Neural progenitor cell (in vitro differentiated cells): ENCODE measurements around the gene MOSMO. TPM values are rescaled to one million over a fixed set of nuclear protein-coding genes. Genes with fewer than 3 reads are reported as not detected.
"Not testable (repeated sequence)": the region's sequence is repeated elsewhere in the genome, so short reads cannot be mapped to it uniquely, and the experiment has no call there.

ENCODE experiments used
- DNase-seq: peaks from one replicate; pipeline ENCODE4 v3.0.0-alpha.2; 2016; ENCODE audit warnings: low spot score
- H2AFZ ChIP-seq: fragments of 200-600 bp; sonication (generic); replicated peaks from 2 replicates; pipeline ENCODE4 v1.6.1; 2016; ENCODE audit warnings: antibody characterized with exemption
- H3F3A ChIP-seq: fragments of 200-600 bp; sonication (generic); 2 replicates; pipeline ENCODE4 v1.6.1; 2016; ENCODE audit warnings: antibody characterized with exemption, low read depth
- H3K27ac ChIP-seq: fragments of 200-600 bp; sonication (generic); 2 replicates; pipeline ENCODE4 v1.5.1; 2016; ENCODE audit warnings: mild to moderate bottlenecking
- H3K27me3 ChIP-seq: fragments of 200-600 bp; sonication (generic); 2 replicates; pipeline ENCODE4 v1.6.1; 2016; ENCODE audit warnings: mild to moderate bottlenecking, moderate library complexity
- H3K36me3 ChIP-seq: fragments of 200-600 bp; sonication (generic); 2 replicates; pipeline ENCODE4 v1.5.1; 2016
- H3K4me1 ChIP-seq: fragments of 200-600 bp; sonication (generic); 2 replicates; pipeline ENCODE4 v1.6.1; 2016; ENCODE audit warnings: mixed run types
- H3K4me2 ChIP-seq: fragments of 200-600 bp; sonication (generic); 2 replicates; pipeline ENCODE4 v1.6.1; 2016
- H3K4me3 ChIP-seq: fragments of 200-600 bp; sonication (generic); 2 replicates; pipeline ENCODE4 v1.5.1; 2016
- H3K79me2 ChIP-seq: fragments of 200-600 bp; sonication (generic); 2 replicates; pipeline ENCODE4 v1.6.1; 2016; ENCODE audit warnings: low read depth
- H3K9ac ChIP-seq: fragments of 200-600 bp; sonication (generic); 2 replicates; pipeline ENCODE4 v1.6.1; 2016
- H3K9me3 ChIP-seq: fragments of 200-600 bp; sonication (generic); 2 replicates; pipeline ENCODE4 v1.5.1; 2016; ENCODE audit warnings: low read depth
- H4K20me1 ChIP-seq: fragments of 200-600 bp; sonication (generic); 2 replicates; pipeline ENCODE4 v1.6.1; 2016; ENCODE audit warnings: low read depth
- H3K27ac Mint-ChIP-seq: 3 replicates; pipeline ENCODE4 v1.8.0; 2021; ENCODE audit warnings: mixed read lengths
- H3K27me3 Mint-ChIP-seq: 2 replicates; pipeline ENCODE4 v1.8.0; 2022; ENCODE audit warnings: low read depth, mild to moderate bottlenecking, inconsistent platforms, moderate library complexity, mixed read lengths; ENCODE audit not compliant: insufficient read depth
- H3K36me3 Mint-ChIP-seq: 3 replicates; pipeline ENCODE4 v1.8.0; 2021; ENCODE audit warnings: mixed read lengths
- H3K4me1 Mint-ChIP-seq: 3 replicates; pipeline ENCODE4 v1.8.0; 2021; ENCODE audit warnings: mixed read lengths
- H3K4me3 Mint-ChIP-seq: 3 replicates; pipeline ENCODE4 v1.8.0; 2021; ENCODE audit warnings: mild to moderate bottlenecking, moderate library complexity, mixed read lengths
- H3K9me3 Mint-ChIP-seq: 3 replicates; pipeline ENCODE4 v1.8.0; 2020; ENCODE audit warnings: mixed read lengths
- EZH2 ChIP-seq: fragments of 200-600 bp; sonication (generic); IDR thresholded peaks from 2 replicates; pipeline ENCODE4 v1.6.1; 2017; ENCODE audit warnings: antibody characterized with exemption, mild to moderate bottlenecking, moderate library complexity
- EZH2phosphoT487 ChIP-seq: fragments of 200-600 bp; sonication (generic); IDR thresholded peaks from 2 replicates; pipeline ENCODE4 v1.6.1; 2017; ENCODE audit warnings: antibody characterized with exemption
- total RNA-seq: library from RNA; depleted of rRNA; stranded (reverse); fragments of >200 nt; gene quantifications from 2 replicates; pipeline ENCODE4 v1.2.3, GENCODE V29; 2015; ENCODE audit warnings: low replicate concordance
- TF ChIP-seq, protein P1 (sequence below): fragments of 200-600 bp; sonication (generic); IDR thresholded peaks from 2 replicates; pipeline ENCODE4 v1.5.1; 2017; ENCODE audit warnings: antibody characterized with exemption, mild to moderate bottlenecking

MOSMO gene
- total RNA-seq, 1 donor from 2014 or later, result 35.2 TPM

DNA sequence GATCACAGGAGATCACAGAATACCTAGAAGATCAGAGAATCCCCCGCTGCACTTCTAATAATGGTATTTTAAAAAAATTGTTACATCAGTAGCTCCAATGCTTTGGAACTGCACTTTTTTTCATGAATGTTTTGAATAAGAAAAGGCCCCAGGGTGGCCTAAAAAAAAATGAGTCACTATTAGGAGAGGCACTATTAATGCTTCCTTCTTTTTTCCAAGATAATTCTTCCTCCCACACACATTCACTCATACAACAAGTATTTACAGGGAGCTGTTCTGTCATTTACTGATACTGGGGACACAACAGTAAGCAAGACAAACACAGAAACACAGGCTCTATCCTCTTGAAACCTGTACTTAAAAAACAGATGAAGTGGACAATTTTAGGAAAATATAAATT is 6.3 kb upstream of the MOSMO start:
- no peak overlapping the region for H3K27ac Mint-ChIP-seq
- H3K36me3 Mint-ChIP-seq, result no peaks in the 10 kb centered on the region
- no peak overlapping the region for H3K9ac ChIP-seq
- no peaks in the 10 kb centered on the region for H3K9me3 ChIP-seq
- H3K79me2 ChIP-seq, result no peaks in the 10 kb centered on the region
- no peak for TF ChIP-seq EZH2
- no peak for TF ChIP-seq EZH2phosphoT487
- TF ChIP-seq, protein P1, sequence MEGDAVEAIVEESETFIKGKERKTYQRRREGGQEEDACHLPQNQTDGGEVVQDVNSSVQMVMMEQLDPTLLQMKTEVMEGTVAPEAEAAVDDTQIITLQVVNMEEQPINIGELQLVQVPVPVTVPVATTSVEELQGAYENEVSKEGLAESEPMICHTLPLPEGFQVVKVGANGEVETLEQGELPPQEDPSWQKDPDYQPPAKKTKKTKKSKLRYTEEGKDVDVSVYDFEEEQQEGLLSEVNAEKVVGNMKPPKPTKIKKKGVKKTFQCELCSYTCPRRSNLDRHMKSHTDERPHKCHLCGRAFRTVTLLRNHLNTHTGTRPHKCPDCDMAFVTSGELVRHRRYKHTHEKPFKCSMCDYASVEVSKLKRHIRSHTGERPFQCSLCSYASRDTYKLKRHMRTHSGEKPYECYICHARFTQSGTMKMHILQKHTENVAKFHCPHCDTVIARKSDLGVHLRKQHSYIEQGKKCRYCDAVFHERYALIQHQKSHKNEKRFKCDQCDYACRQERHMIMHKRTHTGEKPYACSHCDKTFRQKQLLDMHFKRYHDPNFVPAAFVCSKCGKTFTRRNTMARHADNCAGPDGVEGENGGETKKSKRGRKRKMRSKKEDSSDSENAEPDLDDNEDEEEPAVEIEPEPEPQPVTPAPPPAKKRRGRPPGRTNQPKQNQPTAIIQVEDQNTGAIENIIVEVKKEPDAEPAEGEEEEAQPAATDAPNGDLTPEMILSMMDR, result no peak
- peaks cover 3% of the 10 kb centered on the region for H3K4me1 Mint-ChIP-seq
- H4K20me1 ChIP-seq, result no peaks in the 10 kb centered on the region
- peak overlapping the region; percentile 58 for H3K4me2 ChIP-seq
- H3K27me3 Mint-ChIP-seq, result peaks cover 7% of the 10 kb centered on the region
- H2AFZ ChIP-seq, result no peak overlapping the region
- no peak overlapping the region for H3K4me3 ChIP-seq
- H3K4me1 ChIP-seq, result no peaks in the 10 kb centered on the region
- no peak overlapping the region for H3K27ac ChIP-seq
- H3K36me3 ChIP-seq, result no peaks in the 10 kb centered on the region
- peaks cover 9% of the 10 kb centered on the region for H3K27me3 ChIP-seq
- peaks cover 11% of the 10 kb centered on the region for H3F3A ChIP-seq
- DNase-seq, result no peak
- H3K9me3 Mint-ChIP-seq, result no peaks in the 10 kb centered on the region
- H3K4me3 Mint-ChIP-seq, result no peak overlapping the region

DNA sequence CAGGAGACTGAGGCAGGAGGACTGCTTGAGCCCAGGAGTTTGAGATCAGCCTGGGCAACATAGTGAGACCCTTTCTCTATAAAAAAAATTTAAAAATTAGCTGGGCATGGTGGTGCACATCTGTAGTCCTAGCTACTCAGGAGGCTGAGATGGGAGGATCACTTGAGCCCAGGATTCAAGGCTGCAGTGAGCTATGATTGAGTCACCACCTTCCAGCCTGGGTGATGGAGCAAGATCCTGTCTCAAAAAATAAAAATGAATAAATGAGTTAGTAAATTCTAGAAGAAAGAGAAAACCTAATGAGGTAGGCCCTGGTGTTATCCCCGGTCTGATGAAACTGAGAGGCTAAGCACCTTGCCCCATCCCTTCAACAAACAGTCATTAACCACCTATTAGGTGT is 5.9 kb upstream of the MOSMO start:
- not testable (repeated sequence) for H3K9me3 Mint-ChIP-seq, H3K4me3 ChIP-seq, H3K4me3 Mint-ChIP-seq, H3K4me2 ChIP-seq, H4K20me1 ChIP-seq, H3K4me1 Mint-ChIP-seq, H3K9ac ChIP-seq, H3K36me3 Mint-ChIP-seq, H3K4me1 ChIP-seq, H3K9me3 ChIP-seq, H3K79me2 ChIP-seq, H3K27ac ChIP-seq, DNase-seq, H2AFZ ChIP-seq, H3K27ac Mint-ChIP-seq, H3K36me3 ChIP-seq, H3K27me3 Mint-ChIP-seq
- Histone ChIP-seq H3K27me3 (peaks cover 13% of the 10 kb centered on the region), H3F3A (peaks cover 15% of the 10 kb centered on the region)

DNA sequence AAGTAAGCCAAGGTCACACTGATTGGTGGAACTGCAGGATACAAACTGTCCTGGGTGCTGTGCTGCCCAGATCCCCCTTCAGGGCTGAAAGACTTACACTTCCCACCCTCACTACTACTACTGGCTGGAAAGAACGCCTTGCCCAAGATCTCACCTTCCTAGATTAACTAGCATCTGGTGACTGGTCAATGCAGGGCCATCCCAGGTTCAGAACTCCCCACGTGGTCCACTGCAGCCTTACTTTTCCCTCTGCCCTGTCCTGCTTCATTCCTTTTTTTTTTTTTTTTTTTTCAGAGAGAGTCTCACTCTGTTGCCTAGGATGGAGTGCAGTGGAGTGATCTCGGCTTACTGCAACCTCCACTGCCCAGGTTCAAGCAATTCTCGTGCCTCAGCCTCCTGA is 4.7 kb upstream of the MOSMO start:
- Histone ChIP-seq H3K4me2 (no peak overlapping the region), H3F3A (peaks cover 20% of the 10 kb centered on the region), H3K9ac (no peak overlapping the region), H3K4me1 (no peaks in the 10 kb centered on the region), H3K79me2 (peaks cover under 1% of the 10 kb centered on the region), H3K27ac (no peak overlapping the region), H3K36me3 (no peaks in the 10 kb centered on the region), H2AFZ (no peak overlapping the region), H4K20me1 (no peaks in the 10 kb centered on the region), H3K4me3 (no peak overlapping the region), H3K27me3 (peaks cover 13% of the 10 kb centered on the region), H3K9me3 (no peaks in the 10 kb centered on the region)
- Mint-ChIP-seq H3K36me3 (no peaks in the 10 kb centered on the region), H3K27me3 (peaks cover 11% of the 10 kb centered on the region), H3K4me1 (peaks cover 11% of the 10 kb centered on the region), H3K9me3 (no peaks in the 10 kb centered on the region), H3K4me3 (no peak overlapping the region), H3K27ac (no peak overlapping the region)
- TF ChIP-seq, protein P1, result no peak
- TF ChIP-seq EZH2 (no peak), EZH2phosphoT487 (no peak)
- no peak for DNase-seq

DNA sequence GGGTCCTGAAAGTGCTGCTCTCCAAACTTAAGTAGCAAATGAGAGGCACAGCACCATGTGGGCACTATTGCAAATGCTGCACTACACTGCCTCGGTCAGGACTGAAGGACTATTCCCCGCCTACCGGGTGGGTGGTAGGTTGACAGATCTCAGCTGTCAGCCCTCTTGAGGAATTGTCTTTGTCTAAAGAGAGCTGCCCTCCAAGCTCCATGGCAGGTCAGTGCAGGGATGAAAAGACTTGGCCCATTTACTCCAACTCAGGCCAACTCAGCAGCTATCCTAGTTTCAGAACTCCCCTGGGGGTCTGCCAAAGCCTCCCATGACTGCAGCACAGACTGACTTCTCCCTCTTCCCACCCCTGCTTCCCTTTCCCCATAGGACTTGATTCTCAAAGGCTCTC is 3.6 kb upstream of the MOSMO start:
- TF ChIP-seq EZH2phosphoT487 (no peak), EZH2 (no peak)
- TF ChIP-seq, protein P1, result no peak
- Mint-ChIP-seq H3K4me1 (peaks cover 14% of the 10 kb centered on the region), H3K4me3 (no peak overlapping the region)

More for the DNA sequence above, 3.6 kb upstream of the MOSMO start:
- Histone ChIP-seq H2AFZ (no peak overlapping the region), H3K4me3 (no peak overlapping the region), H3K27me3 (peaks cover 13% of the 10 kb centered on the region), H3K36me3 (no peaks in the 10 kb centered on the region), H3K4me1 (peaks cover 4% of the 10 kb centered on the region), H3K9me3 (no peaks in the 10 kb centered on the region), H3K4me2 (no peak overlapping the region), H4K20me1 (peaks cover 6% of the 10 kb centered on the region), H3K27ac (no peak overlapping the region), H3F3A (peaks cover 15% of the 10 kb centered on the region), H3K9ac (no peak overlapping the region), H3K79me2 (peaks cover 12% of the 10 kb centered on the region)
- no peaks in the 10 kb centered on the region for H3K9me3 Mint-ChIP-seq
- peak; percentile 59 for DNase-seq
- no peaks in the 10 kb centered on the region for H3K36me3 Mint-ChIP-seq
- H3K27ac Mint-ChIP-seq, result no peak overlapping the region
- H3K27me3 Mint-ChIP-seq, result peaks cover 11% of the 10 kb centered on the region
